LNCAP (cell line): ENCODE measurements around the gene SDR39U1.

Experiments used
- TF ChIP-seq, protein P1 (sequence below): fragments of 450-650 bp; IDR thresholded peaks from 2 replicates; pipeline ENCODE4 v1.5.1; 2017; ENCODE audit warnings: mild to moderate bottlenecking

The SDR39U1 gene

DNA sequence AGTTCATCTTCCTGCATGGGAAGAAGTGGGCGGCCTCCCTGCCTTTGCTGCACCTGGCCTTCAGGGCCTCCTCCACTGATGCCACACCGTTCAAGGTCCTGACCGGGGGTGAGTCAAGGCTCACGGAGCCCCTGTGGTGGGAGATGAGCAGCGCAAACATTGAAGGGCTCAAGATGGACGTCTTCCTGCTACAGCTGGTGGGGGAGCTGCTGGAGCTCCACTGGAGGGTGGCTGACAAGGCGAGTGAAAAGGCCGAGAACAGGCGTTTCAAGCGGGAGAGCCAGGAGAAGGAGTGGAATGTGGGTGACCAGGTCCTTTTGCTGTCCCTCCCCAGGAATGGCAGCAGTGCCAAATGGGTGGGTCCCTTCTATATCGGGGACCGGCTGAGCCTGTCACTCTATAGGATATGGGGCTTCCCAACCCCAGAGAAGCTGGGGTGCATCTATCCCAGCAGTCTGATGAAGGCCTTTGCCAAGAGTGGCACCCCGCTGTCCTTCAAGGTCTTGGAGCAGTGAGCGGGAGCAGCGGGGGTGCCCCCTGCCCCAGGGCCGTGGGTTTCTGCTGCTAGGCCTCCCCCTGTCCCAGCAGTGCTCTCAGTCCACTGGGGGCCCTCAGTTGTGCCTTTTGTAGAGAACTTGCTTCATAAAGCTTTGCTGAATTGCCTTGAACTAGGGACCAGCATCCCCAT is 25.5 kb downstream of the SDR39U1 start:
- TF ChIP-seq, protein P1, sequence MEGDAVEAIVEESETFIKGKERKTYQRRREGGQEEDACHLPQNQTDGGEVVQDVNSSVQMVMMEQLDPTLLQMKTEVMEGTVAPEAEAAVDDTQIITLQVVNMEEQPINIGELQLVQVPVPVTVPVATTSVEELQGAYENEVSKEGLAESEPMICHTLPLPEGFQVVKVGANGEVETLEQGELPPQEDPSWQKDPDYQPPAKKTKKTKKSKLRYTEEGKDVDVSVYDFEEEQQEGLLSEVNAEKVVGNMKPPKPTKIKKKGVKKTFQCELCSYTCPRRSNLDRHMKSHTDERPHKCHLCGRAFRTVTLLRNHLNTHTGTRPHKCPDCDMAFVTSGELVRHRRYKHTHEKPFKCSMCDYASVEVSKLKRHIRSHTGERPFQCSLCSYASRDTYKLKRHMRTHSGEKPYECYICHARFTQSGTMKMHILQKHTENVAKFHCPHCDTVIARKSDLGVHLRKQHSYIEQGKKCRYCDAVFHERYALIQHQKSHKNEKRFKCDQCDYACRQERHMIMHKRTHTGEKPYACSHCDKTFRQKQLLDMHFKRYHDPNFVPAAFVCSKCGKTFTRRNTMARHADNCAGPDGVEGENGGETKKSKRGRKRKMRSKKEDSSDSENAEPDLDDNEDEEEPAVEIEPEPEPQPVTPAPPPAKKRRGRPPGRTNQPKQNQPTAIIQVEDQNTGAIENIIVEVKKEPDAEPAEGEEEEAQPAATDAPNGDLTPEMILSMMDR = no peak

GRCh38 chr14:24416254-24416931 is 26.2 kb downstream of the SDR39U1 start:
- TF ChIP-seq, protein P1 = no peak

GRCh38 chr14:24415421-24416253 is 26.9 kb downstream of the SDR39U1 start:
- TF ChIP-seq, protein P1 = no peak

DNA sequence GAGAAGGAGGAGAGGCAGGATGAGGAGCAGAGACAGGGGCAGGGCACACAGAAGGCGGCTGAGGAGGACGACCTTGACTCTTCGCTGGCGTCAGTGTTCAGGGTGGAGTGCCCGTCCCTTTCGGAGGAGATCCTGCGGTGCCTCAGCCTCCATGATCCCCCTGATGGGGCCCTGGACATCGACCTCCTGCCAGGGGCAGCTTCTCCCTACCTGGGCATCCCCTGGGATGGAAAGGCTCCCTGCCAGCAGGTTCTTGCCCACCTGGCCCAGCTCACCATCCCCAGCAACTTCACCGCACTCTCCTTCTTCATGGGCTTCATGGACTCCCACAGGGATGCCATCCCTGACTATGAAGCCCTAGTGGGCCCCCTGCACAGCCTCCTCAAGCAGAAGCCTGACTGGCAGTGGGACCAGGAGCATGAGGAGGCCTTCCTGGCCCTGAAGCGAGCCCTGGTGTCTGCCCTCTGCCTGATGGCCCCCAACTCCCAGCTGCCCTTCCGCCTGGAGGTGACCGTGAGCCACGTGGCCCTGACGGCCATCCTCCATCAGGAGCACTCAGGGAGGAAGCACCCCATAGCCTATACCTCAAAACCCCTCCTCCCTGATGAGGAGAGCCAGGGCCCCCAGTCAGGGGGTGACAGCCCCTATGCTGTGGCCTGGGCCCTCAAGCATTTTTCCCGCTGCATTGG is 27.7 kb downstream of the SDR39U1 start:
- TF ChIP-seq, protein P1 = no peak

DNA sequence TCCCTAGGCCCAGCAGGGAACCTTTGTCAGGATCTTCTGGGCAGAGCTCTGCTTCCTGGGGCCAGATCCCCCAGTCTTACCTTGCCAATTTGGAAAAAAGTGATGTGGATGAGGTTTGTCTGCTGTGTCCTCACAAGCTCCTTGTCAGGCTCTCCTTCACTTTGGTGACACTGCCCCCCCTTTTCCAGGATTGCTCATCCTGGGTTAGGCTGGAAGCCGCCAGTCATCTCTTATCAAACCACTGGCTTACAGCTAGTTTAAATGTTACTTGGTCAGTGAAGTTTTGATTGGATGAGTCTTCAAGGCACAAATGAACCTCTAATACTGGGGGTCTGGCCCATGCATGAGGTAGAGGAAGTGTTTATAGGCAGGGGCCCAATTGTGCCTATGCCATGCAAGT is 28.5 kb downstream of the SDR39U1 start:
- TF ChIP-seq, protein P1 = no peak

DNA sequence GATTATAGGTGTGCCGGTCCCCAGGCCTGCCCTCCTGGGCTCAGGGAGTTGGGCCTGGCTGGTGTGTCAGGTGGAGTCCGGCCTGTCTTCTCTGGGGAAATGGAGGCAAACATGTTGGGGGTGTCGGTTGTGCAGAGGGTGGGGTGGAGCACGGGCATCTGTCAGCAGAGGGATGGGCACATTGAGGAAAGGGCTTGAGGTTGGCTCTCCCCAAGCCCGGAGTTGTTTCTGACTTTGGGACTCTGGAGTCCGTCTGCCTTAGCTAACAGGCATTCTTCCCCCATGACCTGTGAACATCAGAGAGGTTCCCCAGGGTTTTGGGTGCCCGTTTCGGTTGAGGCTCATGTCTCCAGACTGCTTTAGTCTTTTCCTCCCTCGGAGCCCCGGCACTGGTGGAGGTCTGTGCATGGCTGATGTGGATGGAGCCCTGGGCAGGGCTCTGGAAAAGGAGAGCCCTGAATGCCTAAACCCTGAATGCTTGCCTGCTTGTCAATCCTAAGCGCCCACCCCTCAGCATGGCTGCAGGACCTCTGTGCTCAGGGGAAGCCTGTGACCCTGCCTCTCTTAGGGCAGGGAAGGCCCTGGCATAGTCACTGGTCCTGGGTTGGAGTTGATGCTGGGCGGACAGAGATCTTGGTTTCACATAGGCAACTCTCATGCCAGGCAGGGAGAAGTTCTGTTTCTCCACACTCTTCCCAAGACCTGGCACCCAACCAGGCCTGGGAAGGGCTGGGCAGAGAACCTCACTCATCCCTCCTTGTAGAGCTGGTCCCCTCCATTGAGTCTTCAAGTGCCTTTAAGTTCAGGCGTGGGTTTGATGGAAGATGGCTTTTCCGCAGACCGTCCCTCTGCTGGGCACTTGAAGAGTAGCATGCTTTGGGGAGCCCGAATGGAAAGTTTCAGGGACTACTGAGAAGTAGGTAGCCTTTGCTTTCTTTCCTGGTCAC is 30.9 kb downstream of the SDR39U1 start:
- TF ChIP-seq, protein P1 = peak; percentile 59
